Activated naive CD4-positive, alpha-beta T cell treated with Interleukin-2 at 50 U/mL for 16 hours (primary cell): ENCODE measurements around the gene MSH3.

Experiments
- DNase-seq: peaks from one replicate; pipeline ENCODE4 v3.0.0-alpha.2; 2020

MSH3 gene

DNA sequence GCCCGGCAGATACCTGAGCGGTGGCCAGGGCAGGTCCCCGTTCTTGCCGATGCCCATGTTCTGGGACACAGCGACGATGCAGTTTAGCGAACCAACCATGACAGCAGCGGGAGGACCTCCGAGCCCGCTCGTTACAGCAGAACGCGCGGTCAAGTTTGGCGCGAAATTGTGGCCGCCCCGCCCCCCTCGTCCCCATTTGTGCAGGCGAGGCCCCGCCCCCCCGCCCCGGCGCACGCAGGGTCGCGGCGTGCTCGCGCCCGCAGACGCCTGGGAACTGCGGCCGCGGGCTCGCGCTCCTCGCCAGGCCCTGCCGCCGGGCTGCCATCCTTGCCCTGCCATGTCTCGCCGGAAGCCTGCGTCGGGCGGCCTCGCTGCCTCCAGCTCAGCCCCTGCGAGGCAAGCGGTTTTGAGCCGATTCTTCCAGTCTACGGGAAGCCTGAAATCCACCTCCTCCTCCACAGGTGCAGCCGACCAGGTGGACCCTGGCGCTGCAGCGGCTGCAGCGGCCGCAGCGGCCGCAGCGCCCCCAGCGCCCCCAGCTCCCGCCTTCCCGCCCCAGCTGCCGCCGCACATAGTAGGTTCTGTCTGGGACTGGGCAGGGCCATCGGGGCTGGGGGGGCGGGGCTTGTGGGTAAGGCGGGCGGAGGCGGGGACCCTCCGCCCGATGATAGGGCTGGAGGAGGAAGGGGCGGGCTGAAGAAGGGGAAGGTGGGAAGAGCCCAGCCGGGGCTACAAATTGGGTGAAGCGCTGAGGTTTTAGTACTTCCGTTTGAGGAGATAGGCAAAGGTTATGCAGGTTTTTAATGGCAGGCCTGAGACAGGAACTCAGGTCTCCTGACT lies at the start of gene MSH3, which contains the start of gene DHFR:
MSH3 (plus strand) TSS at position 262 of the 840 bp plus-strand sequence; CDS start at position 338, 76 bp downstream.
DHFR (minus strand) TSS at position 593 of the 840 bp plus-strand sequence; CDS start at position 99, 494 bp downstream.
- peak; percentile 89 for DNase-seq

GRCh38 chr5:80607343-80607742 lies 47.1 kb upstream of the MSH3 start:
- no peak for DNase-seq

- DNase-seq = no peak
These were observed 46.6 kb upstream of the MSH3 start for GRCh38 chr5:80607832-80608231.

DNA sequence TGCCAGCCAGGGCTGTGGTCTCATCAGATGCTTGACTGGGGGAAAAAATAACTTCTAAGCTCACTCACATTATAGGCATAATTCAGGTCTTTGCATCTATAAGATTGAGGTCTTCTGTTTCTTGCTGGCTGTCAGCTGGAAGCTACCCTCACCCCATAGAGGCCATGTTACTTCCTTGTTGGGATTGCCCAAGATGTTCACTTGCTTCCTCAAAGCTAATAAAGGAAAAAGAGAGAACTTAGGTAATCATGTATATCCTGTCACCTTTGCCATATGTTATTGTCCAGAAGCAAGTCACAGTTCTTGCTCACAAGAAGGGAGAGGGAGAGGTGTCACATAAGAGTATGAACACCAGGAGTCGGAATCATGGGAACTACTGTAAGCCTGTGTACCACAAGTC lies 45.7 kb upstream of the MSH3 start:
- DNase-seq = no peak

DNA sequence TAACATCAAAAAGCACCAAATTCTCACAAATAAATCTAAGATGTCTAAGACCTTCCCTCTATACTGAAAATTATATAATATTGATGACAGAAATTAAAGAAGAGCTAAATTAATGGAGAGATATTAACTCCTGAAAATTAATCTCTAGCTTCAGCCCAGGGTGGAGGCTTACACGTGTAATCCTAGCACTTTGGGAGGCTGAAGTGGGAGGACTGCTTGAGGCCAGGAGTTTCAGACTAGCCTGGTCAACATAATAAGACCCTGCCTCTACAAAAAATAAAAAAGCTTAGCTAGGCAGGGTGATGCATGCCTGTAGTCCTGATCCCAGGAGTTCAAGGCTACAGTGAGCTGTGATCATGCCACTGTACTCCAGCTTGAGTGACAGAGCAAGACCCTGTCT lies 44.8 kb upstream of the MSH3 start:
- DNase-seq = no peak

GRCh38 chr5:80615266-80615914 lies 39.1 kb upstream of the MSH3 start:
- DNase-seq = no peak

DNA sequence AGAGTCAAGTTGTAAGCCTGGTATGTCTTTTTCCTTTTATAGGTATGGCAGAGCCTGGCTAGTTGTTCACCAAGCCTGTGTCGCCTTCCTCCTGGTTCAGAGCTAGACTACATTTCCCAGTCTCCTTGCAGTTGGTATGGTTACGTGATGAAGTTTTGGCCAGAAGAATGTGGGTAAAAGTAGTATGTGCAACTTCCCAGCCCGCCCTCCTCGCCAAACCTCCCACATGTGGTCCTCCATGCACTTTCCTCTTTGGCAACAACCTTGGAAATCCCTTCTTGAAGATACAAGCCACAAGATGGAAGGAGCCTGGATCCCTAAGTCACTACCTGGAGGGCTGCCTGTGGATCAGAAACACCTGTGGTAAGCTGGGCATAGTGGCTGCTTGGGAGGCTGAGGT lies 36.0 kb upstream of the MSH3 start:
- DNase-seq = no peak

DNA sequence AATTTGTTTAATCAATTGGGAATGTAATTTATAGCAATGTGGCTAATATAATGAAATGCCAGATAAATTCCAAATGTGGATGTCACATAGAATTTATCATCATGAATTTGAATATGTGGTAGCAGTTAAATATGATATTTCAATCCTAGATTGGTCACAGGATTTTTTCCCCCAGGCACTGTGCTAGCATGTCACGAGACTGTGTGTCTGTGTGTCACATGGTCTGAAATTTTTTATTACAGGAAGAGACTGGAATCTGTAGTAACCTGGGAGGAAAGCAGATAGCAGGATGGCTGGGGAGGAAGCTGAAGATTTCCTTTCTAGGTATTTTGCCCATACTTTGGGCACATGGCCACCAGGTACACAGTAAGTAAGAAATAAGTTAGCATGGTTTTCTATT lies 35.4 kb upstream of the MSH3 start:
- DNase-seq = no peak

DNA sequence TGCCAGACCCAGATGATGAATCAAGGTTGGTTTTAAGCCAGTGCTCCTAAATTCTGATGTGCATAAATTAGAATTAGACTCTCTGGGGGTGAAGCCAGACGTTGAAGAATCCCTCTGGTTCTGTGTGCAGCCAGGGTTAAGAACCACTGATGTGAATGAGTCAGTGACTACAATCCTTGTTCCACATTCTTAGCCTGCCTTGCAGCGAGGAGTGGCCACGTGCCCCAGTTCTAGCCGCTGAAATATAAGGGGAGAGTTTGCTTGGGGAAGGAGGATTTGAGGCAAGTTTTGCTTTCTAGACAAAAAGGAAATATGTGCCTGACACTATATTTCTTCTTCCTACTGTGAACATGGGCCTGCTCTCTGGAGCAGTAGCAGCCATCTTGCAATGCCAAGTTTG lies 34.2 kb upstream of the MSH3 start:
- DNase-seq = no peak

- no peak for DNase-seq
These were observed 31.7 kb upstream of the MSH3 start for GRCh38 chr5:80622756-80623155.

GRCh38 chr5:80623999-80624398 lies 30.5 kb upstream of the MSH3 start:
- DNase-seq = no peak

- DNase-seq = no peak
These were observed 29.2 kb upstream of the MSH3 start for GRCh38 chr5:80625230-80625629.

DNA sequence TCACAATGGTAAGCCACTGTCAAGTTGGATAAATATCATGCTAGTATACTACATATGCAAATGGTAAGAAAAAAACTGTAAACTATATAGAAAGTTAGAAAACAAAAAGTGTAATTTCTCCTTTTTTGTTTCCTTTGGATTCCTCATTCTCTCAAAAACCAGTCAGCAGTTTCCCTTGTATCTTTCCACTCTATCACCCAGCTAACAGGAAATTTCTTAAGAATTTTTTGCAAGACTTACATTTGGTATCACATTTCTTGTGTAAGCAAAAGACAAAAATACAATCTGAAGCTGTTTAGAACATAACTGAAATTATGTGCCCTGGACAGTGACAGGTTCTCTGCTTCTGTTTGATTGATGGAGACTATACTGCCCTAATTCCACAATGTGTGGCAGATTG lies 25.2 kb upstream of the MSH3 start:
- no peak for DNase-seq

DNA sequence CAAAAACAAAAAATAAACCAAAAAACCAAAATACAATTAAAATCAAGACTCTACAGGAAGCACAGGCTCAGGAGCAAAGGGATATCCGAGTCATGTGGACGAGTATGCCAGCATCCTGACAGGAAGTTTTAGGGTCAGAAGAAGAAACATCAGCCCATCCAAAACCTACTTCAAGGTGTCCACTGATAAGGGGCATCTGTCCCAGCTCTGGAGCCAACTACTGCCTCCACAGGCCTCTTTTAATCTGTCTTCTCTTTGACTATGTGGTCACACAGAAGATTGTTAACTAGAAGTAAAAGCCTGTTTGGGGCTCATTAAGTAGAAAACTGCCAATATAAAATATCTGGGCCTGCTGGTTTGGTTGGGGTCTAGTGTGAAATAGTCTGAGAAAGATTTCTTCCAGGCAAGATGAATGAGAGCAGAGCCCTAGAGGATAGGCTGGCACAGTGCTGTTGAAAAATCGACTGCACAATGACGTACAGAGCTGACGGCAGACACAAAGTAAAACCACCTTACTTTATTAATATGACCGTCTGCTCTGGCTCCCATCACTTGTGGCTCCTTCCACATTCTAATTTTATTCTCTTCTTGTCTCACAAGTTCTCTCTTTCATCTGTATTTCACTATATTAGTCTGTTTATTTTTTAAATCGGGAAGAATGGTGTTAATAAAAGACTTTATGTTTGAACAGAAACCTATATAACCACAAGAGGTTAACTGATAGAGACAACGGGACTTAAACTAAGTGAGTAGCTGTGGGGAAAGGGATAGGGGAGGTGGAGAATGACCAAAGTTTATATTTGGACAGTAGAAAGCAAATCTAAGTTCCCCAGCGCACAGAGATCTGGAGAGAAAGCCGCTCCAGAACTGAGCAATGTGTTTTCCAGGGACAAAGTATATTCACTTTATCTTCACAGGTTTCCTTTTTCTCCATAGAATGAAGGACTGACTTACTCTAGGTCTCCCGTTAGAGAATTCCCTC lies 22.9 kb upstream of the MSH3 start:
- DNase-seq = no peak

DNA sequence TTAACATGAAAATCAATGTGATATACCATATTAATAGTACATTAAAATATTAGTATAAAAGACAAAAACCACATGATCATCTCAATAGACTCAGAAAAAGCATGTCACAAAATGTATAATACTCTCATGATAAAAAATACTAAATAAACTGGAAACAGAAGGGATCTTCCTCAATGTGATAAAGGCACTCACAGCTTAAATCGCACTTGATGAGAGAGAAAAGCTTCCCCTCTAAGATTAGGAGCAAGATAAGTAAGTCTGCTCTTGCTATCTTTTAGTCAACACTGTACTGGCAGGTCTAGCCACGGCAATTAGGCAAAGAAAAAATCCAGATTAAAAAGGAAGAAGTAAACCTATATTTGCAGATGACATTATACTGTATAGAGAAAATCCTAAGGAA lies 21.8 kb upstream of the MSH3 start:
- no peak for DNase-seq

GRCh38 chr5:80634193-80634592 lies 20.3 kb upstream of the MSH3 start:
- no peak for DNase-seq

GRCh38 chr5:80641353-80641752 lies 13.1 kb upstream of the MSH3 start:
- no peak for DNase-seq

DNA sequence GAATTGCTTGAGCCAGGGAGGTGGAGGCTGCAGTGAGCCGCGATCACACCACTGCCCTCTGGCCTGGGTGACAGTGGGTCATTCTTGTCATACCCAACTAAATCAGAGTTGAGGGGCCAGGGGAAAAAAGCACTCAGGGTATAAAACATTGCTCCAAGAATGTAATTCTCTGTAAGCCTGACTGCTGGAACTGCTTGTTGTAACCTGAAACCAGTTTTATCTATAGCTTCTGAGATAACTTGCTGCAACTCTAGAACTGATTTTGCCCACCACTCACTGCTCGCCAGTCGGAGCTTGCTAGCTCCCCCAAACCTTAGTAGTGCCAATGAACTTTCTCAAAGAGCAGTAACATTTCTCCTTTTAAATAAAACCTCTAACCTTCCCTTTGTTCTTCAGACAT lies 9.6 kb upstream of the MSH3 start:
- no peak for DNase-seq

GRCh38 chr5:80646926-80647325 lies 7.5 kb upstream of the MSH3 start:
- no peak for DNase-seq

DNA sequence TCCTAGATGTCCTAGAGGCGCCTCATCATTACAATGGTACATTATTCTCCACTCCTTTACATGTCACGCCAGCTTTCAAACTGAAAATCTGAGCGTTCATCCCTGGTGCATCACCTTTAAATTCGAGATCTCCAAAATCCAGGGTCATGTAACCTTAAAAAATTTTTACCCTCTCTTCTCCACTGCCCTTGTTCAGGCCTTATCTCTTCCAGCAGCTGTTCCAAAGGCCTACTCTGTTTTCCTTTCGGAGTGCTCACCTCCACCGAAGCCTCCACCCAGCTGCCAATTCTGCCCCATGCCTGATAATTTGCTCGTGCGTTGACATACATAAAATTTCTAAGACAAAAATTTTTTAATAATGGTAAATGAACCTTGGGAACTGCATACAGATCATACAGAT lies 950 bp upstream of the MSH3 start:
- no peak for DNase-seq

DNA sequence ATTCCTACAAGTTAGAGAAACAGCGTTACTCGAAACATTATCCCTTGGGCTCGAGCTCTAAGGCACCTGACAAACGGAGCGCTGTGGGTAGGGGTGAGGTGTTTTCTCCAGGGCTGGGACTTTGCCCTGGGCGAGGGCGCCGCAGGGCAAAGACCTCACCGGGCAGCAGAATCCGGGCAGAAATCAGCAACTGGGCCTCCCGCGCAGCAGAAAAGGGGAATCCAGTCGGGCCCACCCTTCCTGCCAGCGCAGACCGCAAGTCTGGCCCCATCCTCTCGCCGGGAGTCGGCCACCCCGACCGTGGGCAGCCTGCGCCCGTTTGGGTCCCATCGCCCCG lies 430 bp upstream of the MSH3 start:
- no peak for DNase-seq

- no peak for DNase-seq
These were observed 851 bp downstream of the MSH3 start for GRCh38 chr5:80655231-80655774.

- DNase-seq = no peak
These were observed 2.0 kb downstream of the MSH3 start for GRCh38 chr5:80656425-80656824.
